GM23338 (cell line): ENCODE results near the gene ZNF550. TPM values are rescaled to one million over a fixed set of nuclear protein-coding genes. Genes with fewer than 3 reads are reported as not detected.
A peak's percentile ranks its signal among the peaks of the same experiment; 100 is the strongest.

Experiments
- ATAC-seq: fragments of 200-7000 bp; cut with Tn5 transposase; 3 replicates; pipeline ENCODE4 v1.9.1; 2020
- DNase-seq: peaks from one replicate; pipeline ENCODE4 v3.0.0-alpha.2; 2015; ENCODE audit warnings: low spot score
- H2AFZ ChIP-seq: fragments of 200-600 bp; sonication (generic); 2 replicates; pipeline ENCODE4 v1.8.0; 2016; ENCODE audit warnings: antibody characterized with exemption, mild to moderate bottlenecking, moderate library complexity
- H3F3A ChIP-seq: fragments of 200-600 bp; sonication (generic); replicated peaks from 2 replicates; pipeline ENCODE4 v1.8.0; 2017; ENCODE audit warnings: antibody characterized with exemption, mixed run types, low read depth
- H3K27ac ChIP-seq: fragments of 200-600 bp; sonication (generic); 2 replicates; pipeline ENCODE4 v1.6.1; 2016; ENCODE audit warnings: low read depth
- H3K27me3 ChIP-seq: fragments of 200-600 bp; sonication (generic); 2 replicates; pipeline ENCODE4 v1.8.0; 2016; ENCODE audit warnings: mild to moderate bottlenecking, mixed run types, moderate library complexity; ENCODE audit not compliant: insufficient read depth
- H3K36me3 ChIP-seq: fragments of 200-600 bp; sonication (generic); 2 replicates; pipeline ENCODE4 v1.8.0; 2016; ENCODE audit warnings: mild to moderate bottlenecking; ENCODE audit not compliant: insufficient read depth
- H3K4me1 ChIP-seq: fragments of 200-600 bp; sonication (generic); 2 replicates; pipeline ENCODE4 v1.8.0; 2016; ENCODE audit warnings: mild to moderate bottlenecking, moderate library complexity; ENCODE audit not compliant: insufficient read depth
- H3K4me2 ChIP-seq: fragments of 200-600 bp; sonication (generic); 2 replicates; pipeline ENCODE4 v1.7.1; 2017; ENCODE audit warnings: mixed run types
- H3K4me3 ChIP-seq: fragments of 200-600 bp; sonication (generic); 2 replicates; pipeline ENCODE4 v1.6.1; 2016; ENCODE audit warnings: mixed run types
- H3K79me2 ChIP-seq: fragments of 200-600 bp; sonication (generic); replicated peaks from 2 replicates; pipeline ENCODE4 v1.8.0; 2017; ENCODE audit warnings: mild to moderate bottlenecking; ENCODE audit not compliant: insufficient read depth
- H3K9me2 ChIP-seq: fragments of 200-600 bp; sonication (generic); 2 replicates; pipeline ENCODE4 v1.8.0; 2017; ENCODE audit not compliant: insufficient read depth
- H4K20me1 ChIP-seq: fragments of 200-600 bp; sonication (generic); replicated peaks from 2 replicates; pipeline ENCODE4 v1.8.0; 2017; ENCODE audit warnings: mild to moderate bottlenecking; ENCODE audit not compliant: insufficient read depth
- H3K27ac Mint-ChIP-seq: 2 replicates; pipeline ENCODE4 v1.8.0; 2020; ENCODE audit warnings: inconsistent platforms, mild to moderate bottlenecking, moderate library complexity, mixed read lengths
- H3K27me3 Mint-ChIP-seq: 3 replicates; pipeline ENCODE4 v1.8.0; 2022; ENCODE audit warnings: low read depth, mild to moderate bottlenecking, moderate library complexity, mixed read lengths, inconsistent platforms; ENCODE audit not compliant: insufficient read depth, poor library complexity
- H3K36me3 Mint-ChIP-seq: 3 replicates; pipeline ENCODE4 v1.8.0; 2021; ENCODE audit warnings: low read depth, mild to moderate bottlenecking, inconsistent platforms, moderate library complexity, mixed read lengths
- H3K4me1 Mint-ChIP-seq: 3 replicates; pipeline ENCODE4 v1.8.0; 2020; ENCODE audit warnings: mild to moderate bottlenecking, inconsistent platforms, mixed read lengths
- H3K4me3 Mint-ChIP-seq: 3 replicates; pipeline ENCODE4 v1.8.0; 2021; ENCODE audit warnings: moderate library complexity, mild to moderate bottlenecking, inconsistent platforms, mixed read lengths
- H3K9me3 Mint-ChIP-seq: 3 replicates; pipeline ENCODE4 v1.8.0; 2020; ENCODE audit warnings: moderate library complexity, mild to moderate bottlenecking, inconsistent platforms, mixed read lengths
- CREB1 ChIP-seq: fragments of 250-450 bp; sonication (Bioruptor Pico); IDR thresholded peaks from 2 replicates; pipeline ENCODE4 v1.5.0; 2020; ENCODE audit warnings: low read depth, mild to moderate bottlenecking, moderate library complexity
- EZH2 ChIP-seq: fragments of 200-600 bp; sonication (generic); IDR thresholded peaks from one replicate; pipeline ENCODE4 v1.8.0; 2017; ENCODE audit warnings: antibody characterized with exemption, mild to moderate bottlenecking, low read depth; ENCODE audit not compliant: unreplicated experiment
- EZH2phosphoT487 ChIP-seq: fragments of 200-600 bp; sonication (generic); IDR thresholded peaks from one replicate; pipeline ENCODE4 v1.8.1; 2018; ENCODE audit warnings: antibody characterized with exemption; ENCODE audit not compliant: unreplicated experiment
- JUNB ChIP-seq: IDR thresholded peaks from one replicate; pipeline ENCODE4 v1.6.1; 2016; ENCODE audit warnings: antibody characterized with exemption; ENCODE audit not compliant: unreplicated experiment
- NANOG ChIP-seq: IDR thresholded peaks from 2 replicates; pipeline ENCODE4 v1.6.1; 2016; ENCODE audit warnings: antibody characterized with exemption, borderline replicate concordance
- POLR2AphosphoS5 ChIP-seq: IDR thresholded peaks from 2 replicates; pipeline ENCODE4 v1.6.1; 2016; ENCODE audit warnings: antibody characterized with exemption, low read depth
- STAT1 ChIP-seq: IDR thresholded peaks from one replicate; pipeline ENCODE4 v1.6.1; 2016; ENCODE audit warnings: antibody characterized with exemption; ENCODE audit not compliant: unreplicated experiment
- ZNF114 ChIP-seq: fragments of 250-450 bp; sonication (Bioruptor Pico); IDR thresholded peaks from 2 replicates; pipeline ENCODE4 v1.5.0; 2020; ENCODE audit warnings: mild to moderate bottlenecking, moderate library complexity
- ZNF331 ChIP-seq: fragments of 250-450 bp; sonication (Bioruptor Pico); IDR thresholded peaks from 2 replicates; pipeline ENCODE4 v1.5.0; 2020; ENCODE audit warnings: low read depth, mild to moderate bottlenecking, moderate library complexity
- long read RNA-seq: library from polyadenylated mRNA; unstranded; transcript quantifications from one replicate; pipeline ENCODE4 v2.0.0, GENCODE V29; 2020; ENCODE audit not compliant: unreplicated experiment
- polyA plus RNA-seq: library from polyadenylated mRNA; unstranded; fragments of >200 nt; fragmentation: Nextera tagmentation; extraction: Ambion mirVana; gene quantifications from 2 replicates; pipeline ENCODE4 v1.2.1, GENCODE V29; 2016
- total RNA-seq: library from RNA; depleted of rRNA; stranded (reverse); fragments of >200 nt; shearing (Covaris generic); gene quantifications from 2 replicates; pipeline ENCODE4 v1.2.3, GENCODE V29; 2014; rRNA removed
- TF ChIP-seq, protein P1 (sequence below): fragments of 250-450 bp; sonication (Bioruptor Pico); IDR thresholded peaks from 2 replicates; pipeline ENCODE4 v1.5.0; 2020; ENCODE audit warnings: mild to moderate bottlenecking, moderate library complexity
- TF ChIP-seq, protein P2 (sequence below): IDR thresholded peaks from one replicate; pipeline ENCODE4 v1.6.1; 2018; ENCODE audit warnings: antibody characterized with exemption; ENCODE audit not compliant: unreplicated experiment
- TF ChIP-seq, protein P3 (sequence below): IDR thresholded peaks from 2 replicates; pipeline ENCODE4 v1.6.1; 2016; ENCODE audit warnings: antibody characterized with exemption

Gene ZNF550
- 13.1 and 14.7 TPM in 2 replicates for total RNA-seq
- 4.6 and 5.7 TPM in 2 replicates for polyA plus RNA-seq
- long read RNA-seq, partial matches to known transcripts, result 1 of 8 reads
- long read RNA-seq, other reads (novel, unspliced or antisense), result 3 of 8 reads

DNA sequence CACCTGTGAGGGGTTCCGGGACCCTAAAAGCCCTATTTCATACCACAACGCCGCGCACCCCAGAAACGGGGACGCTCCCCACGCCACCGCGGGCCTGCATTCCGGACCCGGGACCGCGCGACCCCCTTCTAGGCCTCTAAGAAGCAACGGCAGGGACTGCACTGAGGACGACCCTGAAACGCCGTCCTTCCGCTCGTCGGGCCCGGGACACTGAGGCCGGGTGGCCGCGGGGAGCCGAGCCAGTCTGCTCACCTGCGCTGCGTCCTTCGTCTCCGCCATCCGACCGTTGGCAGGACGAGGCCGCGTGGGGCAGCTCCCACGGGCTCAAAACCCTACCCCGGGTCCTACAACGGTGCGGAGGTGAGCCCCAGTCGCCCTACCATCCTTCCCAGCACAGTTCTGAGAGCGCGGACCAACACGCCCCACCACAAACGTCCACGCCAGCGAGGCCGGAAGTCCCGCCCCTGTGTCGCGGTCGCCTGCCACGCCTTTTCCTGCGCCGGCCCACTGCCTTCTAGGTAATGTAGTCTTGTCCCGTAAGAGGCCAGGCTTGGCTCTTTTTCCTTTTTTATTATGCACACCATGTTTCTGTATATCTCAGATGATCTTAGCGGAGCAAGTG lies at the start of gene ZNF550:
Gene ZNF550, minus strand, starts transcription at position 460 of the 622 bp plus-strand sequence. Its CDS starts 181 bp downstream, at position 279.
- ATAC-seq (peak; percentile 98), DNase-seq (peak; percentile 91)
- peaks cover 4% of the 10 kb centered on the region for H4K20me1 ChIP-seq
- no peaks in the 10 kb centered on the region for H3K27me3 ChIP-seq
- Mint-ChIP-seq H3K36me3 (peaks cover 44% of the 10 kb centered on the region), H3K9me3 (peaks cover 49% of the 10 kb centered on the region), H3K4me3 (peak within 1 kb of the TSS; percentile 99), H3K27me3 (no peaks in the 10 kb centered on the region), H3K4me1 (peaks cover 11% of the 10 kb centered on the region), H3K27ac (peak within 1 kb of the TSS; percentile 93)
- peak within 1 kb of the TSS; percentile 96 for H3K4me2 ChIP-seq
- peaks cover 18% of the 10 kb centered on the region; the same call in 1 of the 2 replicates for H3K36me3 ChIP-seq
- H3K9me2 ChIP-seq, result peaks cover 8% of the 10 kb centered on the region; the same call in 1 of the 2 replicates
- H3K4me1 ChIP-seq, result peaks cover 6% of the 10 kb centered on the region
- no peaks in the 10 kb centered on the region for H3F3A ChIP-seq
- peak within 1 kb of the TSS; percentile 69; the same call in 1 of the 2 replicates for H3K27ac ChIP-seq
- peak within 1 kb of the TSS; percentile 99 for H2AFZ ChIP-seq
- H3K79me2 ChIP-seq, result peaks cover 22% of the 10 kb centered on the region
- TF ChIP-seq, protein P1, sequence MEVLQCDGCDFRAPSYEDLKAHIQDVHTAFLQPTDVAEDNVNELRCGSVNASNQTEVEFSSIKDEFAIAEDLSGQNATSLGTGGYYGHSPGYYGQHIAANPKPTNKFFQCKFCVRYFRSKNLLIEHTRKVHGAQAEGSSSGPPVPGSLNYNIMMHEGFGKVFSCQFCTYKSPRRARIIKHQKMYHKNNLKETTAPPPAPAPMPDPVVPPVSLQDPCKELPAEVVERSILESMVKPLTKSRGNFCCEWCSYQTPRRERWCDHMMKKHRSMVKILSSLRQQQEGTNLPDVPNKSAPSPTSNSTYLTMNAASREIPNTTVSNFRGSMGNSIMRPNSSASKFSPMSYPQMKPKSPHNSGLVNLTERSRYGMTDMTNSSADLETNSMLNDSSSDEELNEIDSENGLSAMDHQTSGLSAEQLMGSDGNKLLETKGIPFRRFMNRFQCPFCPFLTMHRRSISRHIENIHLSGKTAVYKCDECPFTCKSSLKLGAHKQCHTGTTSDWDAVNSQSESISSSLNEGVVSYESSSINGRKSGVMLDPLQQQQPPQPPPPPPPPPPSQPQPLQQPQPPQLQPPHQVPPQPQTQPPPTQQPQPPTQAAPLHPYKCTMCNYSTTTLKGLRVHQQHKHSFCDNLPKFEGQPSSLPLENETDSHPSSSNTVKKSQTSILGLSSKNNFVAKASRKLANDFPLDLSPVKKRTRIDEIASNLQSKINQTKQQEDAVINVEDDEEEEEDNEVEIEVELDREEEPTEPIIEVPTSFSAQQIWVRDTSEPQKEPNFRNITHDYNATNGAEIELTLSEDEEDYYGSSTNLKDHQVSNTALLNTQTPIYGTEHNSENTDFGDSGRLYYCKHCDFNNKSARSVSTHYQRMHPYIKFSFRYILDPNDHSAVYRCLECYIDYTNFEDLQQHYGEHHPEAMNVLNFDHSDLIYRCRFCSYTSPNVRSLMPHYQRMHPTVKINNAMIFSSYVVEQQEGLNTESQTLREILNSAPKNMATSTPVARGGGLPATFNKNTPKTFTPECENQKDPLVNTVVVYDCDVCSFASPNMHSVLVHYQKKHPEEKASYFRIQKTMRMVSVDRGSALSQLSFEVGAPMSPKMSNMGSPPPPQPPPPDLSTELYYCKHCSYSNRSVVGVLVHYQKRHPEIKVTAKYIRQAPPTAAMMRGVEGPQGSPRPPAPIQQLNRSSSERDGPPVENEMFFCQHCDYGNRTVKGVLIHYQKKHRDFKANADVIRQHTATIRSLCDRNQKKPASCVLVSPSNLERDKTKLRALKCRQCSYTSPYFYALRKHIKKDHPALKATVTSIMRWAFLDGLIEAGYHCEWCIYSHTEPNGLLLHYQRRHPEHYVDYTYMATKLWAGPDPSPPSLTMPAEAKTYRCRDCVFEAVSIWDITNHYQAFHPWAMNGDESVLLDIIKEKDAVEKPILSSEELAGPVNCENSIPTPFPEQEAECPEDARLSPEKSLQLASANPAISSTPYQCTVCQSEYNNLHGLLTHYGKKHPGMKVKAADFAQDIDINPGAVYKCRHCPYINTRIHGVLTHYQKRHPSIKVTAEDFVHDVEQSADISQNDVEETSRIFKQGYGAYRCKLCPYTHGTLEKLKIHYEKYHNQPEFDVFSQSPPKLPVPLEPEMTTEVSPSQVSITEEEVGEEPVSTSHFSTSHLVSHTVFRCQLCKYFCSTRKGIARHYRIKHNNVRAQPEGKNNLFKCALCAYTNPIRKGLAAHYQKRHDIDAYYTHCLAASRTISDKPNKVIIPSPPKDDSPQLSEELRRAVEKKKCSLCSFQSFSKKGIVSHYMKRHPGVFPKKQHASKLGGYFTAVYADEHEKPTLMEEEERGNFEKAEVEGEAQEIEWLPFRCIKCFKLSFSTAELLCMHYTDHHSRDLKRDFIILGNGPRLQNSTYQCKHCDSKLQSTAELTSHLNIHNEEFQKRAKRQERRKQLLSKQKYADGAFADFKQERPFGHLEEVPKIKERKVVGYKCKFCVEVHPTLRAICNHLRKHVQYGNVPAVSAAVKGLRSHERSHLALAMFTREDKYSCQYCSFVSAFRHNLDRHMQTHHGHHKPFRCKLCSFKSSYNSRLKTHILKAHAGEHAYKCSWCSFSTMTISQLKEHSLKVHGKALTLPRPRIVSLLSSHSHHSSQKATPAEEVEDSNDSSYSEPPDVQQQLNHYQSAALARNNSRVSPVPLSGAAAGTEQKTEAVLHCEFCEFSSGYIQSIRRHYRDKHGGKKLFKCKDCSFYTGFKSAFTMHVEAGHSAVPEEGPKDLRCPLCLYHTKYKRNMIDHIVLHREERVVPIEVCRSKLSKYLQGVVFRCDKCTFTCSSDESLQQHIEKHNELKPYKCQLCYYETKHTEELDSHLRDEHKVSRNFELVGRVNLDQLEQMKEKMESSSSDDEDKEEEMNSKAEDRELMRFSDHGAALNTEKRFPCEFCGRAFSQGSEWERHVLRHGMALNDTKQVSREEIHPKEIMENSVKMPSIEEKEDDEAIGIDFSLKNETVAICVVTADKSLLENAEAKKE, result no peak
- no peak for TF ChIP-seq NANOG
- TF ChIP-seq ZNF331, result no peak
- TF ChIP-seq ZNF114 (CRISPR knock-in tag), result no peak
- TF ChIP-seq JUNB, result no peak
- TF ChIP-seq CREB1 (CRISPR knock-in tag), result peak; percentile 92
- TF ChIP-seq STAT1, result no peak
- TF ChIP-seq, protein P2, sequence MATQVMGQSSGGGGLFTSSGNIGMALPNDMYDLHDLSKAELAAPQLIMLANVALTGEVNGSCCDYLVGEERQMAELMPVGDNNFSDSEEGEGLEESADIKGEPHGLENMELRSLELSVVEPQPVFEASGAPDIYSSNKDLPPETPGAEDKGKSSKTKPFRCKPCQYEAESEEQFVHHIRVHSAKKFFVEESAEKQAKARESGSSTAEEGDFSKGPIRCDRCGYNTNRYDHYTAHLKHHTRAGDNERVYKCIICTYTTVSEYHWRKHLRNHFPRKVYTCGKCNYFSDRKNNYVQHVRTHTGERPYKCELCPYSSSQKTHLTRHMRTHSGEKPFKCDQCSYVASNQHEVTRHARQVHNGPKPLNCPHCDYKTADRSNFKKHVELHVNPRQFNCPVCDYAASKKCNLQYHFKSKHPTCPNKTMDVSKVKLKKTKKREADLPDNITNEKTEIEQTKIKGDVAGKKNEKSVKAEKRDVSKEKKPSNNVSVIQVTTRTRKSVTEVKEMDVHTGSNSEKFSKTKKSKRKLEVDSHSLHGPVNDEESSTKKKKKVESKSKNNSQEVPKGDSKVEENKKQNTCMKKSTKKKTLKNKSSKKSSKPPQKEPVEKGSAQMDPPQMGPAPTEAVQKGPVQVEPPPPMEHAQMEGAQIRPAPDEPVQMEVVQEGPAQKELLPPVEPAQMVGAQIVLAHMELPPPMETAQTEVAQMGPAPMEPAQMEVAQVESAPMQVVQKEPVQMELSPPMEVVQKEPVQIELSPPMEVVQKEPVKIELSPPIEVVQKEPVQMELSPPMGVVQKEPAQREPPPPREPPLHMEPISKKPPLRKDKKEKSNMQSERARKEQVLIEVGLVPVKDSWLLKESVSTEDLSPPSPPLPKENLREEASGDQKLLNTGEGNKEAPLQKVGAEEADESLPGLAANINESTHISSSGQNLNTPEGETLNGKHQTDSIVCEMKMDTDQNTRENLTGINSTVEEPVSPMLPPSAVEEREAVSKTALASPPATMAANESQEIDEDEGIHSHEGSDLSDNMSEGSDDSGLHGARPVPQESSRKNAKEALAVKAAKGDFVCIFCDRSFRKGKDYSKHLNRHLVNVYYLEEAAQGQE, result no peak
- no peak for TF ChIP-seq EZH2
- TF ChIP-seq, protein P3, sequence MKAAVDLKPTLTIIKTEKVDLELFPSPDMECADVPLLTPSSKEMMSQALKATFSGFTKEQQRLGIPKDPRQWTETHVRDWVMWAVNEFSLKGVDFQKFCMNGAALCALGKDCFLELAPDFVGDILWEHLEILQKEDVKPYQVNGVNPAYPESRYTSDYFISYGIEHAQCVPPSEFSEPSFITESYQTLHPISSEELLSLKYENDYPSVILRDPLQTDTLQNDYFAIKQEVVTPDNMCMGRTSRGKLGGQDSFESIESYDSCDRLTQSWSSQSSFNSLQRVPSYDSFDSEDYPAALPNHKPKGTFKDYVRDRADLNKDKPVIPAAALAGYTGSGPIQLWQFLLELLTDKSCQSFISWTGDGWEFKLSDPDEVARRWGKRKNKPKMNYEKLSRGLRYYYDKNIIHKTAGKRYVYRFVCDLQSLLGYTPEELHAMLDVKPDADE, result peak; percentile 94
- TF ChIP-seq POLR2AphosphoS5, result peak; percentile 95
- TF ChIP-seq EZH2phosphoT487, result no peak
- peak within 1 kb of the TSS; percentile 96 for H3K4me3 ChIP-seq
